ENCODE measurements around the gene MACROD2. TPM values are rescaled to one million over a fixed set of nuclear protein-coding genes. Genes with fewer than 3 reads are reported as not detected.
A peak's percentile ranks its signal among the peaks of the same experiment; 100 is the strongest.

Gene MACROD2
- total and polyA plus RNA-seq, 2 experiments from 2014 or later, result 2.8 to 4.3 TPM

- TF ChIP-seq REST (IDR thresholded peaks at IDR 0.05; ENCODE audit: unreplicated experiment) (no peak), CTCF (conservative IDR thresholded peaks at IDR 0.05; ENCODE audit: low read depth in 2 of 2) (no peak), EZH2 (IDR thresholded peaks at IDR 0.05; ENCODE audit: low read depth, unreplicated experiment) (no peak)
Measured at GRCh38 chr20:16043931-16044330, 2048.6 kb downstream of the MACROD2 start (continued).

- ATAC-seq (no peak), DNase-seq (ENCODE audit: low spot score) (no peak)
- H3K79me2 ChIP-seq (replicated peaks; ENCODE audit: insufficient read depth), result no peaks in the 10 kb centered on the region
- Mint-ChIP-seq H3K4me3 (no peak overlapping the region), H3K27ac (no peak overlapping the region), H3K36me3 (ENCODE audit: low read depth) (no peaks in the 10 kb centered on the region), H3K27me3 (ENCODE audit: insufficient read depth, low read depth, poor library complexity) (no peaks in the 10 kb centered on the region), H3K9me3 (no peaks in the 10 kb centered on the region), H3K4me1 (peaks cover 10% of the 10 kb centered on the region; the same call in 2 of the 3 replicates)
- no peaks in the 10 kb centered on the region for H3K27me3 ChIP-seq (ENCODE audit: insufficient read depth)
- no peak overlapping the region for H3K4me3 ChIP-seq
- no peak overlapping the region for H3K4me2 ChIP-seq
- H3K4me1 ChIP-seq (ENCODE audit: insufficient read depth), result peaks cover 4% of the 10 kb centered on the region; the same call in 1 of the 2 replicates
- no peaks in the 10 kb centered on the region for H3K36me3 ChIP-seq (ENCODE audit: insufficient read depth)
- no peaks in the 10 kb centered on the region for H4K20me1 ChIP-seq (replicated peaks; ENCODE audit: insufficient read depth)
- no peak overlapping the region for H3K27ac ChIP-seq (ENCODE audit: low read depth)
- no peaks in the 10 kb centered on the region for H3F3A ChIP-seq (replicated peaks; ENCODE audit: low read depth)
- no peak for TF ChIP-seq STAT1 (IDR thresholded peaks at IDR 0.05; ENCODE audit: unreplicated experiment)
- no peak for TF ChIP-seq JUNB (IDR thresholded peaks at IDR 0.05; ENCODE audit: unreplicated experiment)
- H2AFZ ChIP-seq, result no peak overlapping the region
- H3K9me2 ChIP-seq (ENCODE audit: insufficient read depth), result peaks cover 3% of the 10 kb centered on the region
Measured at GRCh38 chr20:16048876-16049275, 2053.6 kb downstream of the MACROD2 start.

- no peaks in the 10 kb centered on the region for H3K9me3 Mint-ChIP-seq
- H3K4me3 ChIP-seq, result no peak overlapping the region
- ATAC-seq, result peak; percentile 65
- no peak for TF ChIP-seq STAT1 (IDR thresholded peaks at IDR 0.05; ENCODE audit: unreplicated experiment)
- no peak for TF ChIP-seq NANOG (IDR thresholded peaks at IDR 0.05; ENCODE audit: borderline replicate concordance)
- TF ChIP-seq EZH2phosphoT487 (IDR thresholded peaks at IDR 0.05; ENCODE audit: unreplicated experiment), result no peak
- no peak for TF ChIP-seq JUNB (IDR thresholded peaks at IDR 0.05; ENCODE audit: unreplicated experiment)
- no peak for TF ChIP-seq REST (IDR thresholded peaks at IDR 0.05; ENCODE audit: unreplicated experiment)
- no peak for TF ChIP-seq ZNF114 (CRISPR knock-in tag; IDR thresholded peaks at IDR 0.05)
- TF ChIP-seq CTCF (conservative IDR thresholded peaks at IDR 0.05; ENCODE audit: low read depth in 2 of 2), result no peak
- no peak for TF ChIP-seq ETS1 (IDR thresholded peaks at IDR 0.05)
Measured at GRCh38 chr20:16049529-16050093, 2054.3 kb downstream of the MACROD2 start.

More at GRCh38 chr20:16049529-16050093, 2054.3 kb downstream of the MACROD2 start:
- H3K4me3 Mint-ChIP-seq, result no peak overlapping the region
- Histone ChIP-seq H3K4me2 (no peak overlapping the region), H3K36me3 (ENCODE audit: insufficient read depth) (no peaks in the 10 kb centered on the region), H3F3A (replicated peaks; ENCODE audit: low read depth) (no peaks in the 10 kb centered on the region), H3K79me2 (replicated peaks; ENCODE audit: insufficient read depth) (no peaks in the 10 kb centered on the region), H3K27me3 (ENCODE audit: insufficient read depth) (no peaks in the 10 kb centered on the region), H4K20me1 (replicated peaks; ENCODE audit: insufficient read depth) (no peaks in the 10 kb centered on the region), H3K4me1 (ENCODE audit: insufficient read depth) (peaks cover 4% of the 10 kb centered on the region; the same call in 1 of the 2 replicates), H3K9me2 (ENCODE audit: insufficient read depth) (peaks cover 3% of the 10 kb centered on the region), H2AFZ (peak overlapping the region; percentile 84; the same call in 1 of the 2 replicates), H3K27ac (ENCODE audit: low read depth) (no peak overlapping the region)
- H3K4me1 Mint-ChIP-seq, result peaks cover 10% of the 10 kb centered on the region; the same call in 2 of the 3 replicates
- H3K27ac Mint-ChIP-seq, result no peak overlapping the region
- H3K27me3 Mint-ChIP-seq (ENCODE audit: insufficient read depth, low read depth, poor library complexity), result no peaks in the 10 kb centered on the region
- no peaks in the 10 kb centered on the region for H3K36me3 Mint-ChIP-seq (ENCODE audit: low read depth)
- peak; percentile 11 for DNase-seq (ENCODE audit: low spot score)

Measured in GM23338 (cell line).